ENCODE measurements around the gene OTC.

OTC gene
- total RNA-seq: 0 reads per million in 2 donors

- DNase-seq: no peak
These were observed at the start of gene OTC for GRCh38 chrX:38352362-38352761. OTC (plus strand) TSS chrX:38352604; CDS start chrX:38352697, 93 bp downstream.

GRCh38 chrX:38304010-38304409 lies 48.4 kb upstream of the OTC start:
- no peak for DNase-seq

GRCh38 chrX:38305971-38306370 lies 46.4 kb upstream of the OTC start:
- DNase-seq: no peak

- DNase-seq: no peak
These were observed 40.7 kb upstream of the OTC start for GRCh38 chrX:38311743-38312142.

- DNase-seq: no peak
These were observed 40.0 kb upstream of the OTC start for GRCh38 chrX:38312436-38312835.

GRCh38 chrX:38313190-38313589 lies 39.2 kb upstream of the OTC start:
- no peak for DNase-seq

GRCh38 chrX:38315186-38315585 lies 37.2 kb upstream of the OTC start:
- no peak for DNase-seq

- no peak for DNase-seq
These were observed 34.2 kb upstream of the OTC start for GRCh38 chrX:38318196-38318595.

GRCh38 chrX:38318606-38319005 lies 33.8 kb upstream of the OTC start:
- DNase-seq: no peak

GRCh38 chrX:38320819-38321218 lies 31.6 kb upstream of the OTC start:
- DNase-seq: no peak

GRCh38 chrX:38326086-38326485 lies 26.3 kb upstream of the OTC start:
- DNase-seq: no peak

GRCh38 chrX:38327007-38327774 lies 25.2 kb upstream of the OTC start, which contains the start of gene RPGR:
RPGR (minus strand) TSS chrX:38327509; CDS start chrX:38327367, 142 bp downstream.
- peak; percentile 79 for DNase-seq

- no peak for DNase-seq
These were observed 24.7 kb upstream of the OTC start for GRCh38 chrX:38327775-38328081.

GRCh38 chrX:38332505-38332904 lies 19.9 kb upstream of the OTC start:
- no peak for DNase-seq

GRCh38 chrX:38335382-38335781 lies 17.0 kb upstream of the OTC start:
- no peak for DNase-seq

GRCh38 chrX:38336538-38337240 lies 15.7 kb upstream of the OTC start:
- DNase-seq: no peak

GRCh38 chrX:38341442-38341841 lies 11.0 kb upstream of the OTC start:
- no peak for DNase-seq

- no peak for DNase-seq
These were observed 9.3 kb upstream of the OTC start for GRCh38 chrX:38342853-38343778.

- DNase-seq: no peak
These were observed 6.3 kb upstream of the OTC start for GRCh38 chrX:38346150-38346549.

GRCh38 chrX:38347136-38347535 lies 5.3 kb upstream of the OTC start:
- no peak for DNase-seq

GRCh38 chrX:38351346-38351745 lies 1.1 kb upstream of the OTC start:
- DNase-seq: no peak

GRCh38 chrX:38356401-38356800 lies 4.0 kb downstream of the OTC start:
- no peak for DNase-seq

Measured in activated gamma-delta T cell (primary cell).